NCI-H2196 (cell line): ENCODE results near the gene POU3F2.

ENCODE experiments used
- DNase-seq: peaks from one replicate; lab custom pipeline; 2025; ENCODE audit not compliant: unreplicated experiment; lab: John Stamatoyannopoulos, UW

POU3F2 gene

GRCh38 chr6:98843271-98844243 lies 9.2 kb downstream of the POU3F2 start:
- DNase-seq: no peak

GRCh38 chr6:98844244-98845210 lies 10.2 kb downstream of the POU3F2 start:
- DNase-seq: no peak

- DNase-seq: peak; percentile 80
Observed at GRCh38 chr6:98845211-98846020, 11.0 kb downstream of the POU3F2 start.

GRCh38 chr6:98846021-98846380 lies 11.6 kb downstream of the POU3F2 start:
- DNase-seq: no peak

GRCh38 chr6:98847416-98847778 lies 13.0 kb downstream of the POU3F2 start:
- DNase-seq: no peak

- DNase-seq: no peak
Observed at GRCh38 chr6:98847779-98848538, 13.6 kb downstream of the POU3F2 start.

- DNase-seq: no peak
Observed at GRCh38 chr6:98848539-98849242, 14.3 kb downstream of the POU3F2 start.

- no peak for DNase-seq
Observed at GRCh38 chr6:98864497-98864896, 30.1 kb downstream of the POU3F2 start.

- DNase-seq: no peak
Observed at GRCh38 chr6:98871057-98871456, 36.7 kb downstream of the POU3F2 start.

GRCh38 chr6:98871821-98872220 lies 37.4 kb downstream of the POU3F2 start:
- DNase-seq: no peak

GRCh38 chr6:98875375-98875774 lies 41.0 kb downstream of the POU3F2 start:
- no peak for DNase-seq

- DNase-seq: no peak
Observed at GRCh38 chr6:98877250-98877649, 42.9 kb downstream of the POU3F2 start.

GRCh38 chr6:98880486-98880885 lies 46.1 kb downstream of the POU3F2 start:
- no peak for DNase-seq

- DNase-seq: no peak
Observed at GRCh38 chr6:98885330-98885729, 51.0 kb downstream of the POU3F2 start.

GRCh38 chr6:98887650-98888049 lies 53.3 kb downstream of the POU3F2 start:
- DNase-seq: no peak
